Right forelimb (tissue), 1 donor: Measurements from ENCODE around the gene PLEKHA3.
"Not testable (repeated sequence)": the region's sequence is repeated elsewhere in the genome, so short reads cannot be mapped to it uniquely, and the experiment has no call there.

ENCODE experiments used
- DNase-seq: peaks from one replicate; pipeline ENCODE4 v3.0.0-alpha.2; 2018

The PLEKHA3 gene

GRCh38 chr2:178480227-178481181 lies at the start of gene PLEKHA3:
PLEKHA3 (plus strand) TSS chr2:178480457; CDS start chr2:178480870, 413 bp downstream.
- DNase-seq = peak; percentile 96

- no peak for DNase-seq
Observed at GRCh38 chr2:178436662-178437061, 43.6 kb upstream of the PLEKHA3 start.

- no peak for DNase-seq
Observed at GRCh38 chr2:178441426-178441825, 38.8 kb upstream of the PLEKHA3 start.

- no peak for DNase-seq
Observed at GRCh38 chr2:178448968-178449661, 31.1 kb upstream of the PLEKHA3 start.

GRCh38 chr2:178449700-178450523 lies 30.3 kb upstream of the PLEKHA3 start:
- DNase-seq = peak; percentile 46

- DNase-seq = no peak
Observed at GRCh38 chr2:178450524-178450773, 29.8 kb upstream of the PLEKHA3 start.

- peak; percentile 99 for DNase-seq
Observed at GRCh38 chr2:178450774-178451525, 29.3 kb upstream of the PLEKHA3 start, which contains the start of the genes PJVK and PRKRA. PJVK (plus strand) TSS chr2:178451378; CDS start chr2:178453410, 2,032 bp downstream. PRKRA (minus strand) TSS chr2:178451175; CDS start chr2:178451030, 145 bp downstream.

GRCh38 chr2:178452334-178452733 lies 27.9 kb upstream of the PLEKHA3 start:
- no peak for DNase-seq

- DNase-seq = no peak
Observed at GRCh38 chr2:178452870-178453269, 27.4 kb upstream of the PLEKHA3 start.

GRCh38 chr2:178455947-178456346 lies 24.3 kb upstream of the PLEKHA3 start:
- no peak for DNase-seq

GRCh38 chr2:178457390-178457886 lies 22.8 kb upstream of the PLEKHA3 start:
- DNase-seq = no peak

GRCh38 chr2:178469219-178469849 lies 10.9 kb upstream of the PLEKHA3 start:
- DNase-seq = no peak

- DNase-seq = not testable (repeated sequence)
Observed at GRCh38 chr2:178471313-178471712, 8.9 kb upstream of the PLEKHA3 start.

GRCh38 chr2:178473373-178473772 lies 6.9 kb upstream of the PLEKHA3 start:
- no peak for DNase-seq

- no peak for DNase-seq
Observed at GRCh38 chr2:178473931-178474330, 6.3 kb upstream of the PLEKHA3 start.

- DNase-seq = no peak
Observed at GRCh38 chr2:178474560-178474959, 5.7 kb upstream of the PLEKHA3 start.

GRCh38 chr2:178476477-178476876 lies 3.8 kb upstream of the PLEKHA3 start:
- DNase-seq = no peak

- no peak for DNase-seq
Observed at GRCh38 chr2:178477443-178478129, 2.7 kb upstream of the PLEKHA3 start.

- DNase-seq = no peak
Observed at GRCh38 chr2:178478130-178478438, 2.2 kb upstream of the PLEKHA3 start.

GRCh38 chr2:178478439-178479274 lies 1.6 kb upstream of the PLEKHA3 start, which contains the start of gene FKBP7:
FKBP7 (minus strand) TSS chr2:178478600; CDS start chr2:178478499, 101 bp downstream.
- DNase-seq = peak; percentile 91
